ENCODE data around the gene BGN.

DNA sequence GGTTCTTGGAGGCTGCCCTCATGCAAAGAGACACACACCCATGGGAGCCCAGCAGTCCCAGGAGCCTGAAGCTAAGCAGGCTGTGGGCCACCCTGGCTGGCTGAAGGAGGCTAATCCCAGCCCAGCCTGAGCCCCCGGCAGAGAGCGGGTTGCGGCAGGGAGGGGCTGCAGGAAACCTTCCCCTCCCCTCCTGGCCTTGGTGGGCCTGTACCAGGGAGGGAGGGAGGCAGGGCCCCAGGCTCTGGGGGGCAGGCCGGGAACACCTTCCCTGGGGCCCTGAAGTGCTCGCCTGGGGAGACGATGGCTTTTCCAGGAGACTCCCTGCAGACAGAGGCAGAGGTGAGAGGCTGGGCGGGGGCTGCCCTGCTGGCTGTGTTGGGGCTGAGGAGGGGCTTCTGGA is 3.7 kb downstream of the BGN start:
- TF ChIP-seq, protein P1, sequence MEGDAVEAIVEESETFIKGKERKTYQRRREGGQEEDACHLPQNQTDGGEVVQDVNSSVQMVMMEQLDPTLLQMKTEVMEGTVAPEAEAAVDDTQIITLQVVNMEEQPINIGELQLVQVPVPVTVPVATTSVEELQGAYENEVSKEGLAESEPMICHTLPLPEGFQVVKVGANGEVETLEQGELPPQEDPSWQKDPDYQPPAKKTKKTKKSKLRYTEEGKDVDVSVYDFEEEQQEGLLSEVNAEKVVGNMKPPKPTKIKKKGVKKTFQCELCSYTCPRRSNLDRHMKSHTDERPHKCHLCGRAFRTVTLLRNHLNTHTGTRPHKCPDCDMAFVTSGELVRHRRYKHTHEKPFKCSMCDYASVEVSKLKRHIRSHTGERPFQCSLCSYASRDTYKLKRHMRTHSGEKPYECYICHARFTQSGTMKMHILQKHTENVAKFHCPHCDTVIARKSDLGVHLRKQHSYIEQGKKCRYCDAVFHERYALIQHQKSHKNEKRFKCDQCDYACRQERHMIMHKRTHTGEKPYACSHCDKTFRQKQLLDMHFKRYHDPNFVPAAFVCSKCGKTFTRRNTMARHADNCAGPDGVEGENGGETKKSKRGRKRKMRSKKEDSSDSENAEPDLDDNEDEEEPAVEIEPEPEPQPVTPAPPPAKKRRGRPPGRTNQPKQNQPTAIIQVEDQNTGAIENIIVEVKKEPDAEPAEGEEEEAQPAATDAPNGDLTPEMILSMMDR (IDR thresholded peaks at IDR 0.05) = no peak
- no peak for TF ChIP-seq ZFX (IDR thresholded peaks at IDR 0.05; ENCODE audit: borderline replicate concordance)
